HEK293T (cell line): ENCODE measurements around the gene HELB.

Source experiments
- ARNT ChIP-seq: fragments of 450-650 bp; IDR thresholded peaks from 2 replicates; pipeline ENCODE4 v1.6.1; 2017; ENCODE audit warnings: mild to moderate bottlenecking
- BHLHE40 ChIP-seq: fragments of 450-650 bp; IDR thresholded peaks from 2 replicates; pipeline ENCODE4 v1.6.1; 2016; ENCODE audit warnings: mild to moderate bottlenecking, moderate library complexity, borderline replicate concordance
- CTBP1 ChIP-seq: fragments of 450-650 bp; IDR thresholded peaks from 2 replicates; pipeline ENCODE4 v1.6.1; 2016; ENCODE audit warnings: borderline replicate concordance
- ELF4 ChIP-seq: fragments of 450-650 bp; IDR thresholded peaks from 2 replicates; pipeline ENCODE4 v1.6.1; 2017; ENCODE audit warnings: antibody characterized with exemption
- FOXK2 ChIP-seq: fragments of 450-650 bp; IDR thresholded peaks from 2 replicates; pipeline ENCODE4 v1.6.1; 2016; ENCODE audit warnings: mild to moderate bottlenecking
- FOXM1 ChIP-seq: fragments of 450-650 bp; IDR thresholded peaks from 2 replicates; pipeline ENCODE4 v1.6.1; 2017; ENCODE audit warnings: mild to moderate bottlenecking, borderline replicate concordance
- HDGF ChIP-seq: fragments of 450-650 bp; IDR thresholded peaks from 2 replicates; pipeline ENCODE4 v1.6.1; 2017; ENCODE audit warnings: antibody characterized with exemption, borderline replicate concordance
- LEF1 ChIP-seq: fragments of 450-650 bp; IDR thresholded peaks from 2 replicates; pipeline ENCODE4 v1.6.1; 2017; ENCODE audit warnings: mild to moderate bottlenecking, borderline replicate concordance
- NFRKB ChIP-seq: fragments of 450-650 bp; IDR thresholded peaks from 2 replicates; pipeline ENCODE4 v1.6.1; 2016; ENCODE audit warnings: mild to moderate bottlenecking, moderate library complexity
- SP1 ChIP-seq: fragments of 450-650 bp; IDR thresholded peaks from 2 replicates; pipeline ENCODE4 v1.6.1; 2017
- SUZ12 ChIP-seq: fragments of 450-650 bp; IDR thresholded peaks from 2 replicates; pipeline ENCODE4 v1.6.1; 2016; ENCODE audit warnings: mild to moderate bottlenecking
- TARDBP ChIP-seq: fragments of 450-650 bp; IDR thresholded peaks from 2 replicates; pipeline ENCODE4 v1.6.1; 2016
- ZNF384 ChIP-seq: fragments of 450-650 bp; IDR thresholded peaks from 2 replicates; pipeline ENCODE4 v1.6.1; 2016
- TF ChIP-seq, protein P1 (sequence below): fragments of 450-650 bp; IDR thresholded peaks from 2 replicates; pipeline ENCODE4 v1.6.1; 2016

DNA sequence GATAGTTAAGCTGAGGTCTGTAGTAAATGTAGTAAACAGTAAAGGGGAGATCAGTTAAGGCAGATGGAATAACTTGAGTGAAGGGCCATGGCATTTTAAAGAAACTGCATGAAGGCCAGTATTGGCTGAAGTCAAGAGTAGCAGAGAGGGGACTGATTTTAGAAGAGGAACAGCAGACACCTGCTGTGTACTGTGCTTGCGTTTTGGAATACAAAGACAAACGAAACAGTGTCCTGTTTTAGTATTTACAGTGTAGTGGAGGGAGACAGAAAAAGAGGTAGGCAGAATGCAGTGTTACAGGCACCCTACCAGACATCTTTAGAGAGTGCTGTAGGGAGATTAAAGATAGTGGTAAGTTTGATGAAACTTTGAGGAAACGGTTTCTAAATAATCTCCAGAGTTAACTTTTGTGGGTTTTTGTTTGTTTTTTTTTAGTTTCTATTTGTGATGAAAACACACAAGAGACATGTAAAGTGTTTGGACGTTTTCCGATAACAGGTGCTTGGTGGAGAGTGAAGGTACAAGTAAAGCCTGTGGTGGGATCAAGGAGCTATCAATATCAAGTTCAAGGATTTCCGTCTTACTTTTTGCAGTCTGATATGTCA is 2.1 kb downstream of the HELB start:
- TF ChIP-seq SP1: no peak
- TF ChIP-seq, protein P1, sequence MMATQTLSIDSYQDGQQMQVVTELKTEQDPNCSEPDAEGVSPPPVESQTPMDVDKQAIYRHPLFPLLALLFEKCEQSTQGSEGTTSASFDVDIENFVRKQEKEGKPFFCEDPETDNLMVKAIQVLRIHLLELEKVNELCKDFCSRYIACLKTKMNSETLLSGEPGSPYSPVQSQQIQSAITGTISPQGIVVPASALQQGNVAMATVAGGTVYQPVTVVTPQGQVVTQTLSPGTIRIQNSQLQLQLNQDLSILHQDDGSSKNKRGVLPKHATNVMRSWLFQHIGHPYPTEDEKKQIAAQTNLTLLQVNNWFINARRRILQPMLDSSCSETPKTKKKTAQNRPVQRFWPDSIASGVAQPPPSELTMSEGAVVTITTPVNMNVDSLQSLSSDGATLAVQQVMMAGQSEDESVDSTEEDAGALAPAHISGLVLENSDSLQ: no peak
- no peak for TF ChIP-seq ZNF384
- TF ChIP-seq TARDBP: no peak
- TF ChIP-seq LEF1: no peak
- TF ChIP-seq BHLHE40: no peak
- no peak for TF ChIP-seq HDGF
- no peak for TF ChIP-seq CTBP1
- no peak for TF ChIP-seq SUZ12
- no peak for TF ChIP-seq ELF4
- TF ChIP-seq FOXK2: no peak
- no peak for TF ChIP-seq ARNT
- TF ChIP-seq FOXM1: no peak
- TF ChIP-seq NFRKB: no peak
